BLaER1 (cell line): ENCODE results near the gene PDCD6IP.
"Not testable (repeated sequence)": the region's sequence is repeated elsewhere in the genome, so short reads cannot be mapped to it uniquely, and the experiment has no call there.

ENCODE experiments used
- H3K27ac ChIP-seq: shearing (Covaris generic); formaldehyde crosslinking; 2 replicates; pipeline ENCODE4 v1.8.1; 2022
- H3K27me3 ChIP-seq: shearing (Covaris generic); formaldehyde crosslinking; 2 replicates; pipeline ENCODE4 v1.8.1; 2022
- H3K36me3 ChIP-seq: shearing (Covaris generic); formaldehyde crosslinking; 2 replicates; pipeline ENCODE4 v1.8.1; 2022
- H3K4me1 ChIP-seq: shearing (Covaris generic); formaldehyde crosslinking; 2 replicates; pipeline ENCODE4 v1.8.1; 2022
- H3K4me2 ChIP-seq: shearing (Covaris generic); formaldehyde crosslinking; 2 replicates; pipeline ENCODE4 v1.8.1; 2022
- H3K4me3 ChIP-seq: shearing (Covaris generic); formaldehyde crosslinking; 2 replicates; pipeline ENCODE4 v1.8.1; 2022
- H3K9ac ChIP-seq: shearing (Covaris generic); formaldehyde crosslinking; 2 replicates; pipeline ENCODE4 v1.8.1; 2022
- H3K9me3 ChIP-seq: shearing (Covaris generic); formaldehyde crosslinking; 2 replicates; pipeline ENCODE4 v1.8.1; 2022
- H4K20me1 ChIP-seq: shearing (Covaris generic); formaldehyde crosslinking; 2 replicates; pipeline ENCODE4 v1.8.1; 2022
- Cebpa-rat ChIP-seq: shearing (Covaris generic); IDR thresholded peaks from 2 replicates; pipeline ENCODE4 v1.8.1; 2022

PDCD6IP gene

GRCh38 chr3:33823821-33824220, 25.4 kb downstream of the PDCD6IP start:
- no peaks in the 10 kb centered on the region for H3K27me3 ChIP-seq
- H3K4me3 ChIP-seq, result no peak overlapping the region
- H3K9me3 ChIP-seq, result no peaks in the 10 kb centered on the region; the same call in 1 of the 2 replicates
- no peaks in the 10 kb centered on the region for H3K4me1 ChIP-seq
- H3K9ac ChIP-seq, result no peak overlapping the region
- no peak overlapping the region for H3K4me2 ChIP-seq
- no peak overlapping the region for H3K27ac ChIP-seq
- peaks cover 26% of the 10 kb centered on the region for H4K20me1 ChIP-seq
- peaks cover 85% of the 10 kb centered on the region for H3K36me3 ChIP-seq
- no peak for TF ChIP-seq Cebpa-rat

GRCh38 chr3:33825111-33825510, 26.7 kb downstream of the PDCD6IP start:
- no peak overlapping the region for H3K27ac ChIP-seq
- H3K36me3 ChIP-seq, result peaks cover 87% of the 10 kb centered on the region
- H3K9ac ChIP-seq, result no peak overlapping the region
- no peaks in the 10 kb centered on the region for H3K4me1 ChIP-seq
- no peaks in the 10 kb centered on the region for H3K27me3 ChIP-seq
- no peak overlapping the region for H3K4me2 ChIP-seq
- H3K9me3 ChIP-seq, result no peaks in the 10 kb centered on the region
- H3K4me3 ChIP-seq, result no peak overlapping the region
- no peak for TF ChIP-seq Cebpa-rat
- peaks cover 17% of the 10 kb centered on the region for H4K20me1 ChIP-seq

- H3K9me3 ChIP-seq, result no peaks in the 10 kb centered on the region
- no peak overlapping the region for H3K27ac ChIP-seq
- no peaks in the 10 kb centered on the region for H3K27me3 ChIP-seq
- TF ChIP-seq Cebpa-rat, result no peak
- H3K4me2 ChIP-seq, result no peak overlapping the region
- peaks cover 6% of the 10 kb centered on the region; the same call in 1 of the 2 replicates for H4K20me1 ChIP-seq
- no peak overlapping the region for H3K9ac ChIP-seq
- no peaks in the 10 kb centered on the region for H3K4me1 ChIP-seq
- peaks cover 85% of the 10 kb centered on the region for H3K36me3 ChIP-seq
- no peak overlapping the region for H3K4me3 ChIP-seq
These were observed 27.8 kb downstream of the PDCD6IP start for GRCh38 chr3:33826206-33826605.

GRCh38 chr3:33826688-33827087, 28.3 kb downstream of the PDCD6IP start:
- Histone ChIP-seq H3K36me3 (peaks cover 82% of the 10 kb centered on the region), H3K27ac (no peak overlapping the region), H4K20me1 (peaks cover 1% of the 10 kb centered on the region; the same call in 1 of the 2 replicates), H3K4me2 (no peak overlapping the region), H3K9ac (no peak overlapping the region), H3K27me3 (no peaks in the 10 kb centered on the region), H3K4me1 (no peaks in the 10 kb centered on the region), H3K4me3 (no peak overlapping the region), H3K9me3 (no peaks in the 10 kb centered on the region)
- TF ChIP-seq Cebpa-rat, result no peak

GRCh38 chr3:33829720-33830119, 31.3 kb downstream of the PDCD6IP start:
- Histone ChIP-seq H3K9ac (no peak overlapping the region), H3K4me2 (no peak overlapping the region), H3K27ac (no peak overlapping the region), H3K27me3 (no peaks in the 10 kb centered on the region), H4K20me1 (no peaks in the 10 kb centered on the region), H3K36me3 (peaks cover 63% of the 10 kb centered on the region), H3K4me1 (0 out of 2 replicates have a peak, but pooled peaks cover 6% of the 10 kb centered on the region), H3K4me3 (no peak overlapping the region), H3K9me3 (no peaks in the 10 kb centered on the region)
- no peak for TF ChIP-seq Cebpa-rat

GRCh38 chr3:33831053-33831452, 32.6 kb downstream of the PDCD6IP start:
- H3K4me1 ChIP-seq, result 0 out of 2 replicates have a peak, but pooled peaks cover 6% of the 10 kb centered on the region
- H3K9ac ChIP-seq, result no peak overlapping the region
- no peaks in the 10 kb centered on the region for H3K27me3 ChIP-seq
- no peak overlapping the region for H3K4me2 ChIP-seq
- H3K9me3 ChIP-seq, result no peaks in the 10 kb centered on the region
- no peak for TF ChIP-seq Cebpa-rat
- no peak overlapping the region for H3K27ac ChIP-seq
- H3K4me3 ChIP-seq, result no peak overlapping the region
- peaks cover 64% of the 10 kb centered on the region for H3K36me3 ChIP-seq
- H4K20me1 ChIP-seq, result no peaks in the 10 kb centered on the region

- no peak for TF ChIP-seq Cebpa-rat
- Histone ChIP-seq H3K9ac (no peak overlapping the region), H3K4me3 (no peak overlapping the region), H3K36me3 (peaks cover 72% of the 10 kb centered on the region), H3K4me2 (no peak overlapping the region), H3K9me3 (no peaks in the 10 kb centered on the region), H3K4me1 (0 out of 2 replicates have a peak, but pooled peaks cover 6% of the 10 kb centered on the region), H3K27ac (no peak overlapping the region), H3K27me3 (no peaks in the 10 kb centered on the region), H4K20me1 (no peaks in the 10 kb centered on the region)
These were observed 35.1 kb downstream of the PDCD6IP start for GRCh38 chr3:33833408-33834095.

- H3K9me3 ChIP-seq, result no peaks in the 10 kb centered on the region
- no peak overlapping the region for H3K4me3 ChIP-seq
- H3K4me2 ChIP-seq, result no peak overlapping the region
- H3K9ac ChIP-seq, result no peak overlapping the region
- H3K4me1 ChIP-seq, result 0 out of 2 replicates have a peak, but pooled peaks cover 6% of the 10 kb centered on the region
- H3K36me3 ChIP-seq, result peaks cover 73% of the 10 kb centered on the region
- no peaks in the 10 kb centered on the region for H4K20me1 ChIP-seq
- no peak overlapping the region for H3K27ac ChIP-seq
- H3K27me3 ChIP-seq, result no peaks in the 10 kb centered on the region
- TF ChIP-seq Cebpa-rat, result no peak
These were observed 35.6 kb downstream of the PDCD6IP start for GRCh38 chr3:33834096-33834453.

- not testable (repeated sequence) for H3K9ac ChIP-seq, H3K27me3 ChIP-seq, H3K4me1 ChIP-seq, H3K27ac ChIP-seq, H3K4me2 ChIP-seq, H3K4me3 ChIP-seq, H3K9me3 ChIP-seq, H4K20me1 ChIP-seq
- H3K36me3 ChIP-seq, result peaks cover 63% of the 10 kb centered on the region
These were observed 38.8 kb downstream of the PDCD6IP start for GRCh38 chr3:33837182-33837581.

- H3K4me1 ChIP-seq, result no peaks in the 10 kb centered on the region
- no peak overlapping the region for H3K27ac ChIP-seq
- H3K36me3 ChIP-seq, result peaks cover 64% of the 10 kb centered on the region
- no peak overlapping the region for H3K4me3 ChIP-seq
- no peaks in the 10 kb centered on the region for H3K27me3 ChIP-seq
- no peak for TF ChIP-seq Cebpa-rat
- H3K9ac ChIP-seq, result no peak overlapping the region
- no peak overlapping the region for H3K4me2 ChIP-seq
- H4K20me1 ChIP-seq, result no peaks in the 10 kb centered on the region
- no peaks in the 10 kb centered on the region for H3K9me3 ChIP-seq
These were observed 40.9 kb downstream of the PDCD6IP start for GRCh38 chr3:33839283-33839682.

- Histone ChIP-seq H3K27ac (no peak overlapping the region), H3K9me3 (no peaks in the 10 kb centered on the region), H4K20me1 (no peaks in the 10 kb centered on the region), H3K4me3 (no peak overlapping the region), H3K36me3 (peaks cover 68% of the 10 kb centered on the region), H3K9ac (no peak overlapping the region), H3K4me2 (no peak overlapping the region), H3K4me1 (no peaks in the 10 kb centered on the region), H3K27me3 (no peaks in the 10 kb centered on the region)
- no peak for TF ChIP-seq Cebpa-rat
These were observed 41.7 kb downstream of the PDCD6IP start for GRCh38 chr3:33840179-33840578.
